Breast epithelium (tissue), 4 donors: ENCODE results near the gene OR10A4. TPM values are rescaled to one million over a fixed set of nuclear protein-coding genes. Genes with fewer than 3 reads are reported as not detected.
"Not testable (repeated sequence)": the region's sequence is repeated elsewhere in the genome, so short reads cannot be mapped to it uniquely, and the experiment has no call there.

Experiments used
- DNase-seq, 2 donors: peaks; one replicate each; pipeline ENCODE4 v3.0.0-alpha.2; 2019; ENCODE audit warnings: low spot score in 2 of 2
- H3K27ac ChIP-seq, 2 donors: fragments of 200-600 bp; sonication (generic) in 1 of 2; one replicate each; pipeline ENCODE4 v1.5.1; 2016 to 2019; ENCODE audit warnings: mild to moderate bottlenecking in 1 of 2
- H3K27me3 ChIP-seq, 2 donors: fragments of 200-600 bp; sonication (generic) in 1 of 2; one replicate each; pipeline versions ENCODE4 v1.5.1 to v1.6.0; 2017 to 2019; ENCODE audit warnings: control low read depth in 1 of 2, mild to moderate bottlenecking in 1 of 2
- H3K36me3 ChIP-seq: fragments of 200-600 bp; one replicate; pipeline ENCODE4 v1.5.1; 2019
- H3K4me1 ChIP-seq, 2 donors: fragments of 200-600 bp; sonication (generic); one replicate each; pipeline ENCODE4 v1.5.1; 2016 to 2019; ENCODE audit warnings: control low read depth in 1 of 2
- H3K4me3 ChIP-seq, 3 donors: fragments of 200-600 bp; sonication (generic); 1 replicate in 2 of 3; 2 replicates in 1 of 3; pipeline ENCODE4 v1.5.1; 2016 to 2019; ENCODE audit warnings: mild to moderate bottlenecking in 3 of 3, moderate library complexity in 2 of 3
- H3K9me3 ChIP-seq, 2 donors: fragments of 200-600 bp; sonication (generic) in 1 of 2; one replicate each; pipeline ENCODE4 v1.5.1; 2016 to 2019; ENCODE audit warnings: control low read depth in 1 of 2
- POLR2A ChIP-seq: fragments of 450-650 bp; IDR thresholded peaks from one replicate; pipeline ENCODE4 v1.6.1; 2016; ENCODE audit warnings: antibody characterized with exemption, mild to moderate bottlenecking, moderate library complexity
- POLR2AphosphoS5 ChIP-seq, 3 donors: sonication (generic); formaldehyde crosslinking; IDR thresholded peaks; one replicate each; pipeline ENCODE4 v1.6.1; 2017; ENCODE audit warnings: antibody characterized with exemption in 3 of 3
- intact Hi-C: fragments of 100-400 bp; cut with DNase I; formaldehyde crosslinking; loops from one replicate; pipeline ENCODE4 v1.15.1; 2023; ENCODE audit warnings: low total_unique reads
- total RNA-seq, 3 donors: library from RNA; depleted of rRNA; stranded (reverse); fragments of >200 nt; gene quantifications; one replicate each; pipeline ENCODE4 v1.1.0, GENCODE V29; 2016
- TF ChIP-seq, protein P1 (sequence below), 3 donors: fragments of 450-650 bp; IDR thresholded peaks; one replicate each; pipeline ENCODE4 v1.5.1; 2016 to 2017; ENCODE audit warnings: antibody characterized with exemption in 3 of 3, mild to moderate bottlenecking in 3 of 3, moderate library complexity in 3 of 3

OR10A4 gene
- total RNA-seq, 3 donors from 2014 or later = not detected

GRCh38 chr11:6882751-6883150 is 6.3 kb downstream of the OR10A4 start:
- Histone ChIP-seq H3K9me3 (no peaks in the 10 kb centered on the region), H3K4me3 (no peak overlapping the region), H3K4me1 (no peaks in the 10 kb centered on the region), H3K36me3 (no peaks in the 10 kb centered on the region), H3K27ac (no peak overlapping the region), H3K27me3 (no peaks in the 10 kb centered on the region)
- DNase-seq = no peak
- intact Hi-C loops = no loop called here
- TF ChIP-seq POLR2AphosphoS5 (IDR thresholded peaks at IDR 0.05) (no peak), POLR2A (no peak)
- TF ChIP-seq, protein P1, sequence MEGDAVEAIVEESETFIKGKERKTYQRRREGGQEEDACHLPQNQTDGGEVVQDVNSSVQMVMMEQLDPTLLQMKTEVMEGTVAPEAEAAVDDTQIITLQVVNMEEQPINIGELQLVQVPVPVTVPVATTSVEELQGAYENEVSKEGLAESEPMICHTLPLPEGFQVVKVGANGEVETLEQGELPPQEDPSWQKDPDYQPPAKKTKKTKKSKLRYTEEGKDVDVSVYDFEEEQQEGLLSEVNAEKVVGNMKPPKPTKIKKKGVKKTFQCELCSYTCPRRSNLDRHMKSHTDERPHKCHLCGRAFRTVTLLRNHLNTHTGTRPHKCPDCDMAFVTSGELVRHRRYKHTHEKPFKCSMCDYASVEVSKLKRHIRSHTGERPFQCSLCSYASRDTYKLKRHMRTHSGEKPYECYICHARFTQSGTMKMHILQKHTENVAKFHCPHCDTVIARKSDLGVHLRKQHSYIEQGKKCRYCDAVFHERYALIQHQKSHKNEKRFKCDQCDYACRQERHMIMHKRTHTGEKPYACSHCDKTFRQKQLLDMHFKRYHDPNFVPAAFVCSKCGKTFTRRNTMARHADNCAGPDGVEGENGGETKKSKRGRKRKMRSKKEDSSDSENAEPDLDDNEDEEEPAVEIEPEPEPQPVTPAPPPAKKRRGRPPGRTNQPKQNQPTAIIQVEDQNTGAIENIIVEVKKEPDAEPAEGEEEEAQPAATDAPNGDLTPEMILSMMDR (IDR thresholded peaks at IDR 0.05) = no peak

DNA sequence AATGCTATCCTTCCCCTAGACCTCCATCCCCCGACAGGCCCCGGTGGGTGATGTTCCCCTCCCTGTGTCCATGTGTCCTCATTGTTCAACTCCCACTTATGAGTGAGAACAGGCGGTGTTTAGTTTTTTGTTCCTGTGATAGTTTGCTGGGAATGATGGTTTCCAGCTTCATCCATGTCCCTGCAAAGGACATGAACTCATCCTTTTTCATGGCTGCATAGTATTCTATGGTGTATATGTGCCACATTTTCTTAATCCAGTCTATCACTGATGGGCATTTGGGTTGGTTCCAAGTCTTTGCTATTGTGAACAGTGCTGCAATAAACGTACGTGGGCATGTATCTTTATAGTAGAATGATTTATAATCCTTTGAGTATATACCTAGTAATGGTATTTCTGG is 11.3 kb downstream of the OR10A4 start:
- H3K9me3 ChIP-seq, DNase-seq, H3K27ac ChIP-seq, H3K27me3 ChIP-seq, H3K36me3 ChIP-seq, intact Hi-C loops, H3K4me3 ChIP-seq, H3K4me1 ChIP-seq: not testable (repeated sequence)

- TF ChIP-seq POLR2A = no peak
- TF ChIP-seq POLR2AphosphoS5 (IDR thresholded peaks at IDR 0.05) = no peak
- TF ChIP-seq, protein P1 (IDR thresholded peaks at IDR 0.05) = no peak
- peaks cover 0 to 5% of the 10 kb centered on the region in 2 donors for H3K9me3 ChIP-seq
- DNase-seq = no peak
- no peak overlapping the region for H3K4me3 ChIP-seq
- H3K36me3 ChIP-seq = no peaks in the 10 kb centered on the region
- H3K27me3 ChIP-seq = no peaks in the 10 kb centered on the region
- H3K4me1 ChIP-seq = no peaks in the 10 kb centered on the region
- intact Hi-C loops = no loop called here
- no peak overlapping the region for H3K27ac ChIP-seq
Measured at GRCh38 chr11:6888830-6889229, 12.4 kb downstream of the OR10A4 start.

DNA sequence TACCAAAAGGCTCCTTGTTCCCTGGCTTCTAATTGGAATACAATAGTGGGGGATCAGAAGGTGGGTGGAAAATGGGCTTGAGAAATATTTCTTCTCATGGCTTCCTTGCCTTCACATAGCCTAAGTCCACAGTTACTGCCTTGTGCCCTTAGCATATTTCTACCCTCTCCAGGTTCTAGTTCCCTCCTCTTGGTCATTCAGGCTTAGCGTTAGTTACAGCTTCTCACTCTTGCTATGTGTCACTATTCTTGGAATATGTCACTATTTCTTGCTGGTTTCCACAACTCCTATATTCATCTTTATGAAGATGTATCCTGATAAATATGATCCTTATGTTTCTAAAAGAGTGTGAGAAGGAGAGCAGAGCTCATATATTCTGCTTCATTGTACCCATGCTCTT is 13.4 kb downstream of the OR10A4 start:
- no peaks in the 10 kb centered on the region for H3K4me1 ChIP-seq
- no peak overlapping the region for H3K4me3 ChIP-seq
- H3K27me3 ChIP-seq = no peaks in the 10 kb centered on the region
- no peak for DNase-seq
- TF ChIP-seq POLR2AphosphoS5 (IDR thresholded peaks at IDR 0.05) (no peak), POLR2A (no peak)
- TF ChIP-seq, protein P1 (IDR thresholded peaks at IDR 0.05) = no peak
- H3K27ac ChIP-seq = no peak overlapping the region
- no peaks in the 10 kb centered on the region for H3K36me3 ChIP-seq
- intact Hi-C loops = no loop called here
- peaks cover 0 to 5% of the 10 kb centered on the region in 2 donors for H3K9me3 ChIP-seq

DNA sequence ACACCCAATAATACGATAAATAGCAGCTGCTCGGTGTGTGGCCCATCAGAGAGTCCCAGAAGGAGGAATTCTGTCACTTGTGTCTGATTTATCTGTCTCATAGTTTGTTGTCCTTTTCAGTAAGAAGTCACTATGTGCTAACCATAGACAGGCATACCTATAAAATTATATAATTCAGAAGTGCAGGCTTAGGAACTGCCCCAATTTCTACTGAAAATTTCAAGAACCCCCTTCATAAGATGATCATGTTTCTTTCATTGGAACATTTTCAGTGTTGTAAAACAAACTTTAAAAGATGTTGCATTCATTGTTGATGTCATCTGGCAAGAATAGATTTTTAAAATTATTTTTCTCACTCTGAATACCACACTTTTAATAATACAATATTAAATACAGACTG is 16.0 kb downstream of the OR10A4 start, which contains the start of gene OR2D2:
OR2D2 (minus strand) TSS at position 101 of the 400 bp plus-strand sequence; CDS start at position 101, 0 bp downstream.
- DNase-seq = no peak
- TF ChIP-seq, protein P1 (IDR thresholded peaks at IDR 0.05) = no peak
- TF ChIP-seq POLR2AphosphoS5 (IDR thresholded peaks at IDR 0.05) = no peak
- no peak for TF ChIP-seq POLR2A
- Histone ChIP-seq H3K27ac (no peak within 1 kb of the TSS), H3K9me3 (peaks cover 0 to 5% of the 10 kb centered on the region in 2 donors), H3K4me1 (no peaks in the 10 kb centered on the region), H3K36me3 (no peaks in the 10 kb centered on the region), H3K4me3 (no peak within 1 kb of the TSS), H3K27me3 (no peaks in the 10 kb centered on the region)
- intact Hi-C loops = no loop called here

- Histone ChIP-seq H3K27ac (no peak overlapping the region), H3K27me3 (no peaks in the 10 kb centered on the region), H3K9me3 (peaks cover 0 to under 1% of the 10 kb centered on the region in 2 donors), H3K4me3 (no peak overlapping the region), H3K4me1 (no peaks in the 10 kb centered on the region), H3K36me3 (no peaks in the 10 kb centered on the region)
- no peak for DNase-seq
- intact Hi-C loops = no loop called here
- no peak for TF ChIP-seq POLR2A
- no peak for TF ChIP-seq POLR2AphosphoS5 (IDR thresholded peaks at IDR 0.05)
- TF ChIP-seq, protein P1 (IDR thresholded peaks at IDR 0.05) = no peak
Measured at GRCh38 chr11:6894097-6894496, 17.7 kb downstream of the OR10A4 start.
